CD4-positive, alpha-beta T cell (primary cell): ENCODE results near the gene TRERF1. TPM values are rescaled to one million over a fixed set of nuclear protein-coding genes. Genes with fewer than 3 reads are reported as not detected.

Experiments
- ATAC-seq: fragments of 200-7000 bp; cut with Tn5 transposase; one replicate; pipeline ENCODE4 v1.10.0; 2022; ENCODE audit warnings: mild to moderate bottlenecking; ENCODE audit not compliant: poor library complexity
- CTCF ChIA-PET: fragments of 350-600 bp; sonication (Branson Sonifier 250); formaldehyde crosslinking; loops from one replicate; lab custom pipeline; 2021; ENCODE audit warnings: antibody characterized with exemption, inconsistent platforms; lab: Charles Lee
- POLR2A ChIA-PET: fragments of 350-600 bp; sonication (Branson Sonifier 250); formaldehyde crosslinking; loops from one replicate; lab custom pipeline; 2021; ENCODE audit warnings: antibody characterized with exemption, inconsistent platforms; lab: Charles Lee
- DNase-seq, 14 experiments: peaks; one replicate each; pipeline ENCODE4 v3.0.0-alpha.2; 2013 to 2020; ENCODE audit warnings: mixed read lengths in 2 of 14
- H3K27ac ChIP-seq, 2 donors: one replicate each; pipeline versions ENCODE4 v1.5.1 to v1.7.0; 2013; ENCODE audit warnings: low read length in 2 of 2, low read depth in 1 of 2, mild to moderate bottlenecking in 1 of 2
- H3K27me3 ChIP-seq, 2 experiments: 1 replicate in 1 of 2; 2 replicates in 1 of 2; pipeline versions ENCODE4 v1.6.1 to v1.7.0; 2013; ENCODE audit warnings: low read length in 2 of 2, control low read depth in 1 of 2, mild to moderate bottlenecking in 1 of 2, moderate library complexity in 1 of 2; ENCODE audit not compliant: insufficient read depth in 2 of 2, control insufficient read depth in 1 of 2
- H3K36me3 ChIP-seq: one replicate; pipeline ENCODE4 v1.6.1; 2013; ENCODE audit warnings: low read length, control low read depth; ENCODE audit not compliant: insufficient read depth
- H3K4me1 ChIP-seq: one replicate; pipeline ENCODE4 v1.6.1; 2013; ENCODE audit warnings: low read length, control low read depth; ENCODE audit not compliant: insufficient read depth
- H3K4me3 ChIP-seq: one replicate; pipeline ENCODE4 v1.5.1; 2013; ENCODE audit warnings: mild to moderate bottlenecking, low read length, moderate library complexity
- H3K9me3 ChIP-seq, 2 experiments: 1 replicate in 1 of 2; 2 replicates in 1 of 2; pipeline versions ENCODE4 v1.6.1 to v1.7.0; 2013; ENCODE audit warnings: low read length in 2 of 2, mild to moderate bottlenecking in 2 of 2, control low read depth in 1 of 2, moderate library complexity in 1 of 2; ENCODE audit not compliant: control insufficient read depth in 1 of 2, insufficient read depth in 1 of 2
- H3K27ac Mint-ChIP-seq: one replicate; pipeline ENCODE4 v1.8.0; 2020; ENCODE audit warnings: mixed read lengths
- H3K27me3 Mint-ChIP-seq: one replicate; pipeline ENCODE4 v1.8.0; 2021; ENCODE audit warnings: mixed read lengths
- H3K36me3 Mint-ChIP-seq: one replicate; pipeline ENCODE4 v1.8.0; 2021; ENCODE audit warnings: low read depth, mixed read lengths
- H3K4me1 Mint-ChIP-seq: one replicate; pipeline ENCODE4 v1.8.0; 2021; ENCODE audit warnings: low read depth, mixed read lengths
- H3K4me3 Mint-ChIP-seq: one replicate; pipeline ENCODE4 v1.8.0; 2020; ENCODE audit warnings: mild to moderate bottlenecking, mixed read lengths
- H3K9me3 Mint-ChIP-seq: one replicate; pipeline ENCODE4 v1.8.0; 2020; ENCODE audit warnings: mixed read lengths
- CTCF ChIP-seq: fragments of 200-600 bp; IDR thresholded peaks from one replicate; pipeline ENCODE4 v1.8.0; 2022; ENCODE audit warnings: antibody characterized with exemption, mild to moderate bottlenecking
- intact Hi-C, 2 experiments: fragments of 100-400 bp; cut with DNase I in 1 of 2; cut with micrococcal nuclease in 1 of 2; formaldehyde crosslinking; loops; one replicate each; pipeline versions ENCODE4 v1.15.1 to v1.9.0; 2023 to 2025; cut with DNase I, micrococcal nuclease
- total RNA-seq, 174 experiments: library from RNA in 2 of 174; stranded (reverse) in 2 of 174; gene quantifications; one replicate each; pipeline ENCODE4 v1.2.3 and lab custom pipeline; 2021 to 2026

The TRERF1 gene
- total RNA-seq, 2 experiments from 2014 or later = 31.0 to 31.7 TPM

GRCh38 chr6:42200035-42200434 is 251.7 kb downstream of the TRERF1 start:
- Histone ChIP-seq H3K9me3 (no peaks in the 10 kb centered on the region), H3K4me3 (no peak overlapping the region), H3K27ac (no peak overlapping the region), H3K4me1 (peaks cover 7% of the 10 kb centered on the region), H3K27me3 (no peaks in the 10 kb centered on the region), H3K36me3 (peaks cover 5% of the 10 kb centered on the region)
- Mint-ChIP-seq H3K36me3 (peaks cover 21% of the 10 kb centered on the region), H3K9me3 (no peaks in the 10 kb centered on the region), H3K27me3 (no peaks in the 10 kb centered on the region), H3K27ac (no peak overlapping the region), H3K4me3 (no peak overlapping the region), H3K4me1 (no peaks in the 10 kb centered on the region)
- ATAC-seq = no peak
- CTCF ChIA-PET = interaction anchor here (0.7 kb wide), 2 partner anchors 14 to 619 kb away, joined by 3 to 4 read pairs; no protein-coding TSS in a partner anchor
- no peak for TF ChIP-seq CTCF
- intact Hi-C loops = no loop called here
- POLR2A ChIA-PET = no interaction called here
- DNase-seq = no peak

DNA sequence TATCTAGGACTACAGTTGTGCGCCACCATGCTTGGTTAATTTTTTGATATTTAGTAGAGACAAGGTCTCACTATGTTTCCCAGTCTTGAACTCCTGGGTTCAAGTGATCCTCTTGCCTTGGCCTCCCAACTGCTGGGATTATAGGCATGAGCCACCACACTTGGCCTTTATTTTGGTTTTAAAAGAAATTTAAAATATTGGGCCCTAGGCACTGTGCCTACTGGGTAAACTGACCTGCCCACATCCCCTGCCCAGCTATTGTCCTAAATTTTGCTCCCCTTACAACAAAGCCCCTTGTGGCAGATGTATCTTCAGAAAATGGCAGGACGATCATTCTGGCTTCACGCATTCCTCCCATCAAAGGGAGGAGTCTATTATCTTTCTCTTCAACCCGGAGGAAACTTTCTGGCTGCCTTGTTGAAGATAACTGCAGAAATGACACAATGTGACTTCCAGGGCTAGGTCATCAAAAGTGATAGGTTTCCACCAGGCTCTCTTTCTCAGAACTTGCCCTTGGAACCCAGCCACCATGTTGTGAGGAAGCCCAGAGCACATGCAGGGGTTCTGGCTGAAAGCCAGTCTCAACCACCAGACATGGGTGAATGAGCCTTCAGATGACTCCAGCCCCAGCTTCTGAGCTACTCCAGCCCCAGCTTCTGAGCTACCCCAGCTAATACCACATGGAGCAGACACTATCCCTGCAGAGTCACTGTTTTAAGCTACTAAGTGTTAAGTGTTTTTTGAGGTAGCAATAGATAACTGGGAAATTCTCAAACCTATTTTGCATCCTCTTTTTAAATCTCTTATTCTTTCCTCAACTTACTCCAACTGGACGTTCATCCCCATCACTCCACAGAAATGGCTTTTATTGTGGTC is 252.4 kb downstream of the TRERF1 start:
- Histone ChIP-seq H3K27ac (no peak overlapping the region), H3K9me3 (no peaks in the 10 kb centered on the region), H3K36me3 (no peaks in the 10 kb centered on the region), H3K4me3 (no peak overlapping the region), H3K4me1 (peaks cover 7% of the 10 kb centered on the region), H3K27me3 (no peaks in the 10 kb centered on the region)
- ATAC-seq = no peak
- no peak for DNase-seq
- ChIA-PET POLR2A (no interaction called here), CTCF (interaction anchor here (0.7 kb wide), 2 partner anchors 15 to 618 kb away, joined by 3 to 4 read pairs; no protein-coding TSS in a partner anchor)
- no peak for TF ChIP-seq CTCF
- no peaks in the 10 kb centered on the region for H3K27me3 Mint-ChIP-seq
- no peak overlapping the region for H3K4me3 Mint-ChIP-seq
- no peak overlapping the region for H3K27ac Mint-ChIP-seq
- H3K4me1 Mint-ChIP-seq = no peaks in the 10 kb centered on the region
- no peaks in the 10 kb centered on the region for H3K9me3 Mint-ChIP-seq
- intact Hi-C loops = no loop called here
- peaks cover 14% of the 10 kb centered on the region for H3K36me3 Mint-ChIP-seq

- Mint-ChIP-seq H3K27me3 (no peaks in the 10 kb centered on the region), H3K9me3 (no peaks in the 10 kb centered on the region), H3K27ac (no peak overlapping the region), H3K4me1 (no peaks in the 10 kb centered on the region), H3K4me3 (no peak overlapping the region), H3K36me3 (peaks cover 10% of the 10 kb centered on the region)
- Histone ChIP-seq H3K27ac (no peak overlapping the region), H3K36me3 (no peaks in the 10 kb centered on the region), H3K27me3 (no peaks in the 10 kb centered on the region), H3K4me1 (peaks cover 7% of the 10 kb centered on the region), H3K4me3 (no peak overlapping the region), H3K9me3 (no peaks in the 10 kb centered on the region)
- no peak for TF ChIP-seq CTCF
- ChIA-PET POLR2A (no interaction called here), CTCF (no interaction called here)
- ATAC-seq = peak; percentile 21
- intact Hi-C loops = no loop called here
- peak in 8 of 14 experiments; percentile 3 to 35 (median 18) for DNase-seq
Measured at GRCh38 chr6:42197555-42198362, 254.0 kb downstream of the TRERF1 start.
